Activated CD4-positive, CD25-positive, alpha-beta regulatory T cell (primary cell): ENCODE data around the gene GRIK4.

Source experiments
- DNase-seq, 4 experiments: peaks; one replicate each; lab custom pipeline; 2025; lab: John Stamatoyannopoulos, UW

The GRIK4 gene

GRCh38 chr11:120635136-120635810 is 123.7 kb downstream of the GRIK4 start:
- DNase-seq, result no peak

DNA sequence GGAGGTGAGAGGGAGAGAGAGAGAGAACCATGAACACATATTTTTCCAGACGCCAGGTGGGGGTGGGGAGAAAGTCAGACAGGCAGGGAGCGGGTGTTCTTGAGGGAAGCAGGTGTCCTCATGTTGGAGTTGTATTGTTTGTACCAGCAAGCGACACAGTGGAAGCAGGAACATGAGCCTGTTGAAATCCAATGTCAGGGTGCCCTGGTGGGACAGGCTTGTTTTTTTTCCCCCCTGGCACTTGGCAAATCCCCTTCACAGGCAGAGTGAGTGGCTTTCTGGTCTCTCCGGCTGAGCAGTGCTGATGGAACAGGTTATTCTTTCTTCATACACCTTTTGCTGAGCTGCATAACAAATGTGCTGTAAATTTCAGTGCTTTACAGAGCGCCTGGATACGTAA is 125.6 kb downstream of the GRIK4 start:
- no peak for DNase-seq

- no peak for DNase-seq
Measured at GRCh38 chr11:120642196-120642894, 130.8 kb downstream of the GRIK4 start.

DNA sequence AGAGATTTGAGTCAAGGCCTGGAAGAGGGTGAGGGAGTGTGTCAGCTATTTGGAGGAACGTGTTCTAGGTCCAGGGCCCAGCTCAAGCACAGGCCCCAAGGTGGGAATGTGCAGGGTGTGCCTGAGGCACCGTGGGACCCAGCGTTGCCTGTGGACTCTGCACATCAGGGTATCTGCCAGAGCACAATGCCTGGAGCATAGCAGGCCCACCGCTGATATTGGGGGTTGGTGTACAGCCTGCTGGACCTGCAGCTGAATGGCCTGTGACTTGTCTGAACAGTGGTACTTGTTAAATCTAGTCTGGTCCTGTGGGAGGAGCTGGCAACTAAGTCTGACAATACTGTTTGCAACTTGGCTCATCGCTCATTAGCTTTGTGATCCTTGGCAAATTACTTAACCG is 131.7 kb downstream of the GRIK4 start:
- DNase-seq, result no peak

DNA sequence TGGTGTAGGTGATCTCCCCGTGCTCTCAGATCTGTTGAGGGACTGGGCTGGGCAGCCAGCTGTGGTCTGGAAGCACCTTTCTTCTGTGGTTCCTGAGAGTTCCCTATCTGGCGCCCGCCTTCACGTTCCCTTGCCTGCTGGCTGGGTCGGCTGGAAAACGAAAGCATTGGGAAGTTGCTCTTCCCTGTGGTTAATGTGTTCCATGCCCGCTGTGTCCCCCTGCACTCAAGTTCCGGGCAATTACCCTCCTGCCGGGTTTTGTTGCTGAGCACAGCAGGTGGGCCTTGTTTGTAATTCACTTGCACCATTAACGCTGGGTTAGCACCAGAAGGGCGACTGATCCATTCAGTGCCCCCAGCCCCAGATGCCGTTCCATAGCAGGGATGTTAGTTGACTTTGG is 134.1 kb downstream of the GRIK4 start:
- no peak for DNase-seq

DNA sequence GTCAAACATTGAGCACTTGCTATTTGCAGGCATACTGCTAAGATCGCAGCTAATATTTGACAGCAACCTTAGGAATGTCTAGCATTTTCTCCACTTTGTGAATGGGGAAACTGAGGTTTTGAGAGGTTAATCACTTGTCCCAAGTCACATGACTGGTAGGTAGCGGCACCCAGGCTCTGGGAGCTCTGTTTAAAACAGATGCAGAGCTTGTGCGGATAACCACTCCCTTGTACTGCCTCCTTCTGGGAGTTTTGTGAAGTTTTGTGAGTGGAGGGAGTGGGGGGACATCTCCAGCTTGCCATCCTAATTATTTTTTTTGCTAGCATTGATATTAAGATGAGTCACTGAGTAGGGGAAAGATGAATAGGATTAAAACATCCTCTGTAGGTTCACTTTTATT is 134.7 kb downstream of the GRIK4 start:
- no peak for DNase-seq

GRCh38 chr11:120647681-120648080 is 136.1 kb downstream of the GRIK4 start:
- no peak for DNase-seq

DNA sequence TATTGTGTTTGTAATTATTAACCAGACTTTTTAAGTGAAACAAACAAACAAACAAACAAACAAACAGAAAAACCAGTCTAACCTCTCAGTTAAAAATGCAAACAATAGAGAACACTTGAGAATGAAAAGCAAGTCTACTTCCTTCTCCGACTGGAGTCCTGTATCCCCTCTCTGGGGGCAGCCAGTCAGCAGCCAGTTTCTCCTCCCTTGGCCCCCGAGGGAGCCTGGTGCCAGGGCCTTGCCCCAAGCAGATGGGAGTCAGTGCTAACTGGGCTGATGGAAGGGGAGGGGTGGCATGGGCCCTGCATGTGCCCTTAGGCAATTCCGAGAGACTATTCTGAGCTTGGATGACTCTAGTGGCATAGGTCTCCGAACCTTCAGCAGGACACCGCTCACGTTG is 137.2 kb downstream of the GRIK4 start:
- no peak for DNase-seq

- no peak for DNase-seq
Measured at GRCh38 chr11:120649316-120649715, 137.8 kb downstream of the GRIK4 start.

GRCh38 chr11:120651396-120651795 is 139.8 kb downstream of the GRIK4 start:
- no peak for DNase-seq

- no peak for DNase-seq
Measured at GRCh38 chr11:120651836-120652235, 140.3 kb downstream of the GRIK4 start.

DNA sequence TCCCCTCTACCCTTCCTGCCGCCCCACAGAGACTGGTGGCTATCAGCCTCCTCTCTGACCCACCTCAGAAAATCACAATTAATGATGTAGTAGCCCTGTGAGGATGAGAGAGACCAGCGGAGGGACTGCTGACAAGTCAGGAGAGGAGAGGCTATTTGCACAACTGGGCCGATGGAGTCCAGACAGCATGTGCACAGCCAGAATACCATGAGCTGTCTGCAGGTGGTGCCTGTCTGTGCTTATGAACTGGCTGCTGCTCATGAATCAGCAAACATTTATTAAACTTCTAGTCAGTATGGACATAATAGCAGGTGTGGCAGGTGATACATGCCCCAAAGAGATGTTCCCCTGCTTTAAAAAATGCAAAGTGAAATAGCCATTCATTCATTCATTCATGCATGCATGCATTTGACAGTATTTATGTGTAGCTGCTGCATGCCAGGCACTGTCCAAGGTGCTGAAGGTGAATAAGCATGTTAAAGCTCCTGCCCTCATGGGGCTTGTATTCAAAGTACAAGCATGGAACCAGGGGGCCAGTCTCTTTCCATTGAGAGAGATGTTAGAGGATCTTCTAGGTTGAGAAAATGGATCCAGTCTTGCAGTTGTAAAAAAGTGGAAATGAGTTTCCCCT is 141.3 kb downstream of the GRIK4 start:
- no peak for DNase-seq

DNA sequence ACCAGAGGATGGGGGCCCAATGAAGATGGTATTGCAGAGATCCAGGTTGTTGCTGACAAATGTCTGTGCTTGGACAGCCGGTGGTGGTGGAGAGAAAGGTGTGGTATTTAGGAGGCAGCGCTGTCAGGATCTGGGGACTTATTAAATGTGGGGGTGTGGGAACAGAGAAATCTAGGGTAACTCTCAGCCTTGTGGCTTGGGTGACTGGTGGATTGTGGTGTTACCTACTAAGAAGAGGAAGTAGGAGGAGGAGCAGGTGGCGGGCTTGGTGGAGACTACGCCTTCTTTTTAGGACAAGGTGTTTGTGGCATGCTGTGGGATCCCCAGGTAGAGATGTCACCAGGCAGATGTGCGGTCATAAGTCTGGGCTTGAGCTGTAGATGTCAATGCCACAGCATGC is 144.0 kb downstream of the GRIK4 start:
- DNase-seq, result no peak

- no peak for DNase-seq
Measured at GRCh38 chr11:120657306-120658070, 145.9 kb downstream of the GRIK4 start.

DNA sequence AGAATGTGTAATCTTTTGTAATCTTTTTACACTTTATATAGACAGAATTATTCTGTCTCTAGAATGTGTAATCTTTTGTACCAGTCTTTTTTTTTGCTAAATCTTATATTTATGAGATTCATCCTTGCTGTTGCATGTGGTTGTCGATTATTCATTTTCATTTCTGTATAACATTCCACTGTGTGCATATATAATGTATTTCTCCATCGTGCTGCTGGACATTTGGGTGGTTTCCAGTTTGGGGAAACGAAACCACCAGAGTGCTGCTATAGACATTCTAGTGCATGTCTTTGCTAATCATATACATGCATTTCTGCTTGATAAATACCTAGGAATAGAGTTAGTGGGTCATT is 146.5 kb downstream of the GRIK4 start:
- no peak for DNase-seq

- DNase-seq, result no peak
Measured at GRCh38 chr11:120659076-120659475, 147.5 kb downstream of the GRIK4 start.

- no peak for DNase-seq
Measured at GRCh38 chr11:120660024-120660565, 148.5 kb downstream of the GRIK4 start.

DNA sequence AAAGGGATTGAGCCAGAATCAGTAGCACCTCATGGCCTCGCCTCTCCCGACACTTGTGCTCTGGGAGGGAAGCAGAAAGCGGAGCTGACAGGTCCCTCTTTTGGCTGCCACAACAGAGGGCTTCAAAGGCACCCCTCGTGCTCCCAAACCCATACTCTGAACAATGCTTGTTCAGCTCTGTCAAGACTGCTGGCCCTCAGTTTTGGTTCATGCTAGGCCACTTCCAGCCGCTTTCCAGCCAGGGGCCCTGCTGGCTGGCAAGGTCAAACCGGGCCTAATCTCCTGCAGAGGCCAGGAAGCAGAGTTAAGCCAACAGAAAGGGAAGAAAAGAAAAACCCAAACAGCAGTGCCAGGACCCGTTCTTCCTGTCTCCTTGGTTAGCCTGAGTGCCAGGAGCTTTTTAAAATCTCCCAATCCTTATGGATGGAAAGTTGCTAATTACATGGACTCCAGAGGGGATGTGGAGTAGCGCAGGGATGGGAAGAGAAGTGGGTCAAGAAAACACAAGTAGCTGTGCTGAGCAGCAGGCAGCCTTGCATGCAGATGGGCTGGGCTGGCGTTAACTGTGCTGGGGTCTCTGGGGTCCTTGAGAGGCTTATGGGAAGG is 150.6 kb downstream of the GRIK4 start:
- DNase-seq, result no peak

- DNase-seq, result no peak
Measured at GRCh38 chr11:120663142-120663541, 151.6 kb downstream of the GRIK4 start.

GRCh38 chr11:120666121-120666639 is 154.6 kb downstream of the GRIK4 start:
- DNase-seq, result no peak

DNA sequence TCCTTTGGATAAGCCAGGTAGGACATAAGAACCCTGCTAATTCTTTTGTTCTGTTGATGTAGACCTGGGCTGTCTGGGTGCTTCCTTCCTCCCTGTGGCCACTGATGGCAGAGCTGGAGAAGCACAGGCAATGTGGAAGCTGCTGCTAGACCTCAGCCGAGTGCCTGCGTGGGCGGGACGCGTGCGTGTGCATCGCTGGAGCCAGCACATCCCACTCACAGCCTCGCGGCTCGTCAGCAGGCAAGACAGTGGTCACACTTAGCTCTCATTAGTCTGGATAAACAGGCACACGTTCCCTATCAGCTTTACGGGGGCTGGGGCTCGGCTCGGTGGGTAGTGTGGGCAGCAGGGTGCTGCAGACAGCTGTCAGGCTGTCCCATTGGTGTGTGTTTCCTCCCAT is 155.7 kb downstream of the GRIK4 start:
- no peak for DNase-seq

- no peak for DNase-seq
Measured at GRCh38 chr11:120667934-120668333, 156.4 kb downstream of the GRIK4 start.
